SK-N-MC (cell line): ENCODE results near the gene KRT80.

Experiments
- EZH2 ChIP-seq: fragments of 200-600 bp; sonication (generic); IDR thresholded peaks from one replicate; pipeline ENCODE4 v1.6.1; 2017; ENCODE audit warnings: antibody characterized with exemption
- FOXP2 ChIP-seq: optimal IDR thresholded peaks from 2 replicates; pipeline ENCODE3; 2011; ENCODE audit warnings: mild to moderate bottlenecking, moderate library complexity; ENCODE audit not compliant: insufficient read depth; ENCODE audit errors: extremely low read length, control extremely low read depth
- POLR2AphosphoS5 ChIP-seq: IDR thresholded peaks from 2 replicates; pipeline ENCODE4 v1.6.1; 2012; ENCODE audit warnings: mild to moderate bottlenecking, low read depth, low read length, borderline replicate concordance

GRCh38 chr12:52230364-52231281 lies 38.8 kb upstream of the KRT80 start:
- no peak for TF ChIP-seq EZH2
- no peak for TF ChIP-seq POLR2AphosphoS5
- no peak for TF ChIP-seq FOXP2
